ENCODE measurements around the gene SERPINB13.

DNA sequence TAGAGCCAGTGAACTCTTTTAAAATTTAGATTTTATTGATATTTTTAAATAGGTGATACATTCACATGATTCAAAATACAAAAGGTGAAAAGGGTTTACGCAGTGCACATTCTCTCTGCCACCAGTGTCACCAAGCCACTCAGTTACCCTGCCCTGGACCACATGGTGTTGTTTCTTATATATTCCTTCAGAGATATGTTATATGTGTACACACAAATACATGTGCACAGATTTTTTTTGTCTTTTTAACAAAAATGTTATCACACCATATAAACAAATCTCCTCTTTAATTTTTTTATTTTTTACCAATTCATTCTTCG is 30.7 kb downstream of the SERPINB13 start:
- TF ChIP-seq HMG20A (CRISPR knock-in tag; conservative IDR thresholded peaks at IDR 0.05) (no peak), EZH2 (IDR thresholded peaks at IDR 0.05; ENCODE audit: borderline replicate concordance, low read depth, low read length) (no peak)
- TF ChIP-seq, protein P1, sequence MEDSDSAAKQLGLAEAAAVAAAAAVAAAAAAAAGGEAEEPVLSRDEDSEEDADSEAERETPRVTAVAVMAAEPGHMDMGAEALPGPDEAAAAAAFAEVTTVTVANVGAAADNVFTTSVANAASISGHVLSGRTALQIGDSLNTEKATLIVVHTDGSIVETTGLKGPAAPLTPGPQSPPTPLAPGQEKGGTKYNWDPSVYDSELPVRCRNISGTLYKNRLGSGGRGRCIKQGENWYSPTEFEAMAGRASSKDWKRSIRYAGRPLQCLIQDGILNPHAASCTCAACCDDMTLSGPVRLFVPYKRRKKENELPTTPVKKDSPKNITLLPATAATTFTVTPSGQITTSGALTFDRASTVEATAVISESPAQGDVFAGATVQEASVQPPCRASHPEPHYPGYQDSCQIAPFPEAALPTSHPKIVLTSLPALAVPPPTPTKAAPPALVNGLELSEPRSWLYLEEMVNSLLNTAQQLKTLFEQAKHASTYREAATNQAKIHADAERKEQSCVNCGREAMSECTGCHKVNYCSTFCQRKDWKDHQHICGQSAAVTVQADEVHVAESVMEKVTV (CRISPR knock-in tag; IDR thresholded peaks at IDR 0.05) = no peak
- TF ChIP-seq, protein P2, sequence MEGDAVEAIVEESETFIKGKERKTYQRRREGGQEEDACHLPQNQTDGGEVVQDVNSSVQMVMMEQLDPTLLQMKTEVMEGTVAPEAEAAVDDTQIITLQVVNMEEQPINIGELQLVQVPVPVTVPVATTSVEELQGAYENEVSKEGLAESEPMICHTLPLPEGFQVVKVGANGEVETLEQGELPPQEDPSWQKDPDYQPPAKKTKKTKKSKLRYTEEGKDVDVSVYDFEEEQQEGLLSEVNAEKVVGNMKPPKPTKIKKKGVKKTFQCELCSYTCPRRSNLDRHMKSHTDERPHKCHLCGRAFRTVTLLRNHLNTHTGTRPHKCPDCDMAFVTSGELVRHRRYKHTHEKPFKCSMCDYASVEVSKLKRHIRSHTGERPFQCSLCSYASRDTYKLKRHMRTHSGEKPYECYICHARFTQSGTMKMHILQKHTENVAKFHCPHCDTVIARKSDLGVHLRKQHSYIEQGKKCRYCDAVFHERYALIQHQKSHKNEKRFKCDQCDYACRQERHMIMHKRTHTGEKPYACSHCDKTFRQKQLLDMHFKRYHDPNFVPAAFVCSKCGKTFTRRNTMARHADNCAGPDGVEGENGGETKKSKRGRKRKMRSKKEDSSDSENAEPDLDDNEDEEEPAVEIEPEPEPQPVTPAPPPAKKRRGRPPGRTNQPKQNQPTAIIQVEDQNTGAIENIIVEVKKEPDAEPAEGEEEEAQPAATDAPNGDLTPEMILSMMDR (IDR thresholded peaks at IDR 0.05 in 2 of 3, conservative IDR thresholded peaks at IDR 0.05 in 1 of 3; ENCODE audit: insufficient read depth in 2 of 3, low read depth in 1 of 3, low read length in 3 of 3) = no peak

Data from K562 (cell line).